AG09309 (cell line): ENCODE data around the gene WDFY2.
"Not testable (repeated sequence)": the region's sequence is repeated elsewhere in the genome, so short reads cannot be mapped to it uniquely, and the experiment has no call there.

ENCODE experiments used
- DNase-seq: peaks from one replicate; pipeline ENCODE4 v3.0.0-alpha.2; 2010; ENCODE audit warnings: low read depth
- H3K4me3 ChIP-seq: 2 replicates; pipeline ENCODE4 v1.5.1; 2011; ENCODE audit warnings: mild to moderate bottlenecking, low read depth, low read length, moderate library complexity; ENCODE audit not compliant: control insufficient read depth
- CTCF ChIP-seq: IDR thresholded peaks from 2 replicates; pipeline ENCODE4 v1.5.1; 2011; ENCODE audit warnings: mild to moderate bottlenecking, low read depth, low read length, inconsistent platforms; ENCODE audit not compliant: insufficient read depth, control insufficient read depth; ENCODE audit errors: missing control alignments

The WDFY2 gene

GRCh38 chr13:51589793-51590192, 5.5 kb downstream of the WDFY2 start:
- DNase-seq: no peak
- TF ChIP-seq CTCF: no peak
- H3K4me3 ChIP-seq: no peak overlapping the region

- H3K4me3 ChIP-seq: no peak overlapping the region
- DNase-seq: no peak
- no peak for TF ChIP-seq CTCF
These were observed 6.1 kb downstream of the WDFY2 start for GRCh38 chr13:51590231-51590970.

GRCh38 chr13:51590971-51591627, 6.8 kb downstream of the WDFY2 start:
- DNase-seq: peak; percentile 96
- TF ChIP-seq CTCF: no peak
- H3K4me3 ChIP-seq: no peak overlapping the region

GRCh38 chr13:51591938-51592337, 7.7 kb downstream of the WDFY2 start:
- not testable (repeated sequence) for H3K4me3 ChIP-seq

GRCh38 chr13:51594432-51594831, 10.2 kb downstream of the WDFY2 start:
- H3K4me3 ChIP-seq: no peak overlapping the region
- TF ChIP-seq CTCF: no peak

More at GRCh38 chr13:51591938-51592337, 7.7 kb downstream of the WDFY2 start:
- not testable (repeated sequence) for DNase-seq

GRCh38 chr13:51595416-51595815, 11.2 kb downstream of the WDFY2 start:
- no peak for DNase-seq
- TF ChIP-seq CTCF: no peak
- no peak overlapping the region for H3K4me3 ChIP-seq

More at GRCh38 chr13:51594432-51594831, 10.2 kb downstream of the WDFY2 start:
- no peak for DNase-seq

- no peak for TF ChIP-seq CTCF
- no peak for DNase-seq
- H3K4me3 ChIP-seq: no peak overlapping the region
These were observed 12.3 kb downstream of the WDFY2 start for GRCh38 chr13:51596541-51596940.
